ENCODE results near the gene DPYSL5.
"Not testable (repeated sequence)": the region's sequence is repeated elsewhere in the genome, so short reads cannot be mapped to it uniquely, and the experiment has no call there.

Gene DPYSL5, protein sequence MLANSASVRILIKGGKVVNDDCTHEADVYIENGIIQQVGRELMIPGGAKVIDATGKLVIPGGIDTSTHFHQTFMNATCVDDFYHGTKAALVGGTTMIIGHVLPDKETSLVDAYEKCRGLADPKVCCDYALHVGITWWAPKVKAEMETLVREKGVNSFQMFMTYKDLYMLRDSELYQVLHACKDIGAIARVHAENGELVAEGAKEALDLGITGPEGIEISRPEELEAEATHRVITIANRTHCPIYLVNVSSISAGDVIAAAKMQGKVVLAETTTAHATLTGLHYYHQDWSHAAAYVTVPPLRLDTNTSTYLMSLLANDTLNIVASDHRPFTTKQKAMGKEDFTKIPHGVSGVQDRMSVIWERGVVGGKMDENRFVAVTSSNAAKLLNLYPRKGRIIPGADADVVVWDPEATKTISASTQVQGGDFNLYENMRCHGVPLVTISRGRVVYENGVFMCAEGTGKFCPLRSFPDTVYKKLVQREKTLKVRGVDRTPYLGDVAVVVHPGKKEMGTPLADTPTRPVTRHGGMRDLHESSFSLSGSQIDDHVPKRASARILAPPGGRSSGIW

DNA sequence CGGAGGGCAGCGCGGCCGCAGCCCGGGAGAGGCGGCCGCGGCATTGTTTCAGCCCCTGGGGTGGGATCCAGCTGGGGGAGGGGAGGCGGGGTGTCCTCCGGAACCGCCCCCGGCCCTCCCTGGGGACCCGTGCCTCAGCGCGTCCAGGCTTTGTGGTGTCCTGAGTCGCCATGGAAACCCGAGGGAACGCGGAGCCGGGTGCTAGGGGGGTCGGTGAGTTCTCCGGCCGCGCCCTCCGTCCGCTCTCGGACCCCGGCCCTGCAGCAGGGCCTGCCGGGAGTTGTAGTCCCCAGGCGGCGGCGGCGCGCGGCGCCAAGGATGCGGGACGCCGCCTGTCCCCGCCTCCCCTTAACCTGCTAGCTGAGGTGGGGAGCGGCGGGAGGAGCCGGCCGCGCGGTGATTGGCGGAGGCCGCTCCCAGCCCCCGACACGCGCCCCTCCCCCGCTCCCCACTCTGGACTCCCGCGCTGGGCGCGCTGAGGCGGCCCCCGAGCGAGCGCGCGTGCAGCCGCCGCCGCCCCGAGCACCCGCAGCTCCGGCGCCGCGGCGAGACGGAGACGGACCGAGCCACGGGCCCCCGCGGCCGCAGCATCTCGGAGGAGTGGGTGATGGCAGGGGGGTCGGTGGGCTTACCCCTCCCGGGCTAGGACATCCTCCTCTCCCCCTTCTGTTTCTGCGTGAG, at the start of gene DPYSL5:
DPYSL5 (plus strand) TSS at position 478 of the 681 bp plus-strand sequence. CDS start 50,368 bp downstream, outside the sequence.
- DNase-seq, result peak; percentile 82

DNA sequence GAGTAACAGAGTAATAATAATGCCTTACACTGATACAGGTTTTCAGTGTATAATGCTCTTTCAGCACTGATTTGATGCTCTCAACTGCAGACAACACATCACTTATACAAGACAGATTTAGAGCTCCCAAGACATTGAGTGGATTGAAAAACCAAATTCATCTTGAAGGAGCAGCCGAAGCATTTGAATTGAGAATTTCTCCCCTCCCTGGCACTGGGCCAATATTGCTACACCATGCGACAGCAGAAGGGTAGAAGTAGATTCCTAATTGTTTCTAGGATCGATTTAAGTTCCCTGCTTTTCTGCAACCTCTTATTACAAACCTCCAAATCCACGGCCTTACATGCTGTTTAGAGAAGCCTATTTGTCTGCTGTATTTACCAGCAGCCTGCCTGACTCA, 46.6 kb upstream of the DPYSL5 start:
- no peak for DNase-seq

DNA sequence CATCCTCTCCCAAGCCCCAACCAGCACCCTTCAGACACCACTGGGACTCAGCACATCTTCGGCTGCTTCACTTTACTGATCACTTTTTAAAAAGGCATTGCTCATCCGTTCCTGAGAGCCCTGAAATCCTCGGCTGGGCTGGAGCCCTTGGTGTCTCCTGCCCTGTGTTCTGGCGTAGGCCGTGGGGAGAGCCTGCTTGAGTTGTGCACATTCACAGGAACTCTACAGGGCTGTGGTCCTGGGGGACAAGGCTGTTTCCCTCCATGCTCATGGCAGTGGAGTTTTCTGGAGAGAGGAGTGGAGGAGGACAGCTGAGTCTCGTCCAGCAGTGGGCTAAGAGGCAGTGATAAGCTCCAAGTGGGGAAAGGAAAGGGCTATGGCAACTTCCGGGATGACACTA, 46.1 kb upstream of the DPYSL5 start:
- no peak for DNase-seq

DNA sequence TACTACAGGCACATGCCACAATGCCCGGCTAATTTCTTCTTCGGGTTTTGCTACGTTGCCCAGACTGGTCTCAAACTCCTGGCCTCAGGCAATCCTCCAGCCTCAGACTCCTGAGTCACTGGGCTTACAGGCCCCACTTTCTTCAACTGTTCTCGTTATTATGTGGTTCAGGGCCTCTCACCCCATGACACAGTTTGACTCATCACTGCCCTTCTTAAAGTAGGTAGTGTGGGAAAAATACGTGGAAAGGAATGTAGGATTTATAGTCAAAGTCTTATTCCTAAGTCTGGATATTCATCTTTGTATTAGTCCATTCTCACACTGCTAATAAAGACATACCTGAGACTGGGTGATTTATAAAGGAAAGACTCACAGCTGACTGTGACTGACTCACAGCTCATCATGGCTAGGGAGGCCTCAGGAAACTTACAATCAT, 42.7 kb upstream of the DPYSL5 start:
- no peak for DNase-seq

DNA sequence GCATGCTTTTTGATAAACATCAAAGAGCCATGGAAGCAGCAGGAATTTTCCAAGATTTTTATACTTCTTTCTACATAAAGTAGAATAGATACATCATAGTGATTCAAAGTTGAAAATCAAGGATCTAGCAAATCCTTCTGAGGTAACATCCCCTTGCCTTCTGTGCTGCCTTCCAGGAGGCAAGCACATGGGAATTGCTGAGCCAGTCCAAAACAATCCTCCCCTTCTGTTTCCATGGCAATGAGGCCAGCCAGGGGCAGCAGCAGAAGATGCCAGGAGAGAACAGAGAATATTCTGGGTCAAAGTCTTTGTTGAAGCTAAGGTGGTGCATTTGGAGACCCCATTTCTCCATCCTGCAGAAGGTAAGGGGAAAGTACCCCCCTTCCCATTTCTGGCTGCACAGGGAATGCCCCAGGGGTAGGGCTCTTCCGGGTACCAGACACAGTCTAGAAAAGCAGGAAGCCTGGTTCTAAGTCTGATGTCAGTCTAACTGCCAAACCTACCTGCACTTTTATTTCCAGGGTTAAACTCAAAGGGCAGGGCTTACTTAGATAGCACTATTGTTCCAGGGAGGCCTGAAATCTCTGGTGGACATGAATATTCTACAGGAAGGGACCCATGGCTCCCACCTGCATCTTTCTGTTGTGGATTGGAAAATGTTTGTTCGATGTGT, 40.0 kb upstream of the DPYSL5 start:
- no peak for DNase-seq

DNA sequence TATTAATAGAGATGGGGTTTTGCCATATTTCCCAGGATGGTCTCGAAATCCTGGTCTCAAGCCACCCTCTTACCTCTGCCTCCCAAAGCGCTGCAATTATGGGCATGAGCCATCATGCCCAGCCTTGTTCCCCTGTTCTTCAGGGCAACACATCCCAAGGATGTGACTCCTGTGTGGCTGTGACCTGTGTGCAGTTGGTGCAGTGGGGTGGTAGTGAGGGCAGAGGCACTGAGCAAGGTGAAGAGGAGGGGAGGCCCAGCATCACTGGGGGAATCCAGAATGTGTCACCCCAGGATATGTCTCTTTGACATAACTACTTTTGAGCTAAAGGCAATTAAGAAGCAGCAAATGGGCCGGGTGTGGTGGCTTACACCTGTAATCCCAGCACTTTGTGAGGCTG, 38.7 kb upstream of the DPYSL5 start:
- DNase-seq, result no peak

DNA sequence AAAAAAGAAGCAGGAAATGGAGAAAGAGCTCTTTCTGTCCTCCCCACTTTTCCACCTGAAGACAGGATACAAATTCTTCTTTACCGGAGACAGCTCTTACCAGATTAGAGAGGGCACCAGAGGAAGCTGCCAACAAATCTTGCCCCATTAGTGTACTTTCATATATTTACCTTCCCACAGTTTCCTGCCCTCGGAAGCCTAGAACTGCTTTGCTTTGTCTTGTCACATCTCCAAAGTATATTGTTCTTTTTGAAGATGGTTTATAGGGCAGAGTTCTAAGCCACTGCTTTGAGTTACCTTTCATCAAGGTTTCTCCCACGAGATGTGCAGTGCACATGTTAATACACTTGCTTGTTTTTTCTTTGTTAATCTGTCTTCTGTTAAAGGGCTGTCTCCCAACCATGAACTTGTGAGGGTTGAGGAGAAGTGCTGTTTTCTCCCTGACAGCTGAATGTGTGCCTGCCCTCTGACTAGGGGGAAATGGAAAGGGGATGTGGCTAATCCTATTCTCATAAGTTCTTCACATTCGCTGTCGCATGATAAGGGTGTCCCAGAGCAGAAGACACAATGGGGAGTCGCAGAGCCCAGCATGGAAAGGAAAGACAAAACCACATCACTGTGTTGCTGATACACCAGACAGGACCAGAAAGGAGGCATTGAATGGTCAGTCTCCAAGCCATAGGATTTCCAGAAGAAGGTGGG, 37.9 kb upstream of the DPYSL5 start:
- DNase-seq, result no peak

DNA sequence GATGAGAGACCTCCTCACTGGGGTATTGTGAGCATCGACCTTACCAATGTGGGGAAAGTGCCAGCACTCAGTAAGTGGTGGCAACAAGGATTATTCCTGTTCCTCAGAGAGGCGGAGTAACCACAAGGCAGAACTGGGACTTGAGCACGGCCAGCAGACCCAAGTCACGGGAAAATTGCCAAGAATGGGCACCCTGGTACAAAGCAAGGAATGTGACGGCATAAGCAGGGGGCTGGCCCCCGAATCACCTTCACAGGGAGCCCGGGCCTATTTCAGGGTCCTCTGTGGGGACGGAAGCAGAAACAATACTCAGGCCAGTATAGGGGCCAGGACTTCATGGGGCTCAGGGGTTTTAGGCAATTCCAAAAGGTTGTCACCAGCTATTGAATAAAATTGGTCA, 36.7 kb upstream of the DPYSL5 start:
- no peak for DNase-seq

DNA sequence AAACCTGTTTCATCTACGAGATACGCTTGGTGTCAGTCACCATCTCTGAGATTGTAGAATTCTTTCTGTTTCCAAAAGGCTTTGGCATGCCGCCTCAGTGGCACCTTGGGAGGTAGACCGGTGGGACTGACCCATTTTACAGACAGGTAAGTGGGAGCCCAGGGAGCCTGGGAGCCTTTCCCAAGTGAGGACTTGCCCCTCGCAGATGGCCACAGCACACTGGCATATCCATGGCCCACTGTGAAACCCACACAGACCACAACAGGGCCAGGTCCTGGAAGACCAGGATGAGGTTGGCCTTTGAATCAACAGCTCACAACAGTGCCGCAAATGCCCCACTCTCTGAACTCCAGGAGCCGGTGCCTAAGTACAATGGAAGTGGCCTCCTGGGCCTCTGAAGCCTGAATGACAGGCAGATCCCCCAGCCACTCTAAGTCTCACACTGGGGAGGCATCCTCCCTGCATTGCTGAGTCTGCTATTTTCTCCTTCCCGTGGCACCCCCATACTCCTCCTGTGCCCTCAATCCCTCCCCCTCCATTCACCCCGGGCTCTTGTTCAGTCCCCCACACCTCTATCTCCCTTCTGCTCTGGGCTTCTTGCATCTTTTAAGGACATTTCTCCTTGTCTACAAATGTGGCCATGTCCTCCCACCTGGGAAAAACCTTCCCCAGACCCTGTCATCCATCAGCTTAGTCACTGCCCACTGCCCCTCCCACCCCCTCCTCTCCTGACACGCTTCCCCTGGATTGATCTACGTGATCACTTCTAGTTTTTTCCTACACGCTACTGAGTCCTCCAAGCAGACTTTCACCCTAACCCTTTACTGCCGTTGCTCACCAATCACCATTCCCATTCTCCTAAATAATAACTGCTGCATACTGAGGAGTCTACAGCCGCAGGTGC, 35.9 kb upstream of the DPYSL5 start:
- no peak for DNase-seq

DNA sequence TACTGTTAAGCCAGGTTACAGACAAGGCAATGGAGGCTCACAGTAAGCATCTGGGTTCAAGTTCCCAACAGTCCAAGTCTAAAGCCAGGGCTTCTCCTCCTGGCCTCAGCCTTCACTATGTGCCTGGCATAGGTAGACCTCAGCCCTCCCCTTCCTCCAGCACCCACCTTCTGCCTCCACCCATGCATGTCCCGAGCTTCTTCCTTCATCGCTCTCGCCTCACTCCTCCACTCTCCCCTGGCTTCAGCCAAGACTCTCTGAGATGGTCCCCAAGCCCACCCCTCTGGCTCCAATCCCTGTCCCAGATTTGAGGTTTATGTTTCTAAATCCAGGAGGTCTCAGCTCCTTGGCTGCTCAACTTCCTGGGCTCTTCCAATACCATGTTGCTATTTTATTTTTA, 35.2 kb upstream of the DPYSL5 start:
- DNase-seq, result no peak

DNA sequence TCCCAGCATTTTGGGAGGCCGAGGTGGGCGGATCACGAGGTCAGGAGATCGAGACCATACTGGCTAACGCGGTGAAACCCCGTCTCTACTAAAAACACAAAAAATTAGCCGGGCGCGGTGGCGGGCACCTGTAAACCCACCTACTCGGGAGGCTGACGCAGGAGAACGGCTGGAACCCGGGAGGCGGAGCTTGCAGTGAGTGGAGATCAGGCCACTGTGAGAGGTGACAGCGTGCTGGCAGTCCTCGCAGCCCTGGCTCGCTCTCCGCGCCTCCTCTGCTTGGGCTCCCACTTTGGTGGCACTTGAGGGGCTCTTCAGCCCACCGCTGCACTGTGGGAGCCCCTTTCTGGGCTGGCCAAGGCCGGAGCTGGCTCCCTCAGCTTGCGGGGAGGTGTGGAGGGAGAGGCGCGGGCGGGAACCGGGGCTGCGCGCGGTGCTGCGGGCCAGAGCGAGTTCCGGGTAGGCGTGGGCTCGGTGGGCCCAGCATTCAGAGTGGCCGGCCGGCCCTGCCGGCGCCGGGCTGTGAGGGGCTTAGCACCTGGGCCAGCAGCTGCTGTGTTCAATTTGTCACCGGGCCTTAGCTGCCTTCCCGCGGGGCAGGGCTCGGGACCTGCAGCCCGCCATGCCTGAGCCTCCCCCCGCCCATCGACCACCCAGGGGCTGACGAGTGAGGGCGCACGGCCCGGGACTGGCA, 33.7 kb upstream of the DPYSL5 start:
- not testable (repeated sequence) for DNase-seq

DNA sequence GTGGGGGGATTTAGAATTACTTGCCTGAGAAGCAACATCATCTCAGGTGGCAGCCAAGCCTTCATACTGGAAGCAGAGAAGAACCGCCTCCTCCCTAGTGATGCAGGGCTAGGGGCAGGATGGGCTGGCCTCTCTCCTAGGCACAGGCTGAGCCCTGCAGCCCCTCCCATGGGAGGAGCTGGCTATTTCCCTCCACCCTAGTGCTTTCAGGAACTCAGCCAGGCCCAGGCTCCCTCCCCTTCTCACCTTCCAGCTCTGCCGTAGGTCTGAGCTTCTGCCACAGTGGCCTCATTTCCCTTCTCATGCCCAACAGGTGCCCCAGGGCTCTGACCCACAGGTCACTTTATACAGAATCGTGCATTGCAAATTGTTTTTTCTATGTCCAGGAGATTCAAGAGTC, 31.0 kb upstream of the DPYSL5 start:
- DNase-seq, result no peak

DNA sequence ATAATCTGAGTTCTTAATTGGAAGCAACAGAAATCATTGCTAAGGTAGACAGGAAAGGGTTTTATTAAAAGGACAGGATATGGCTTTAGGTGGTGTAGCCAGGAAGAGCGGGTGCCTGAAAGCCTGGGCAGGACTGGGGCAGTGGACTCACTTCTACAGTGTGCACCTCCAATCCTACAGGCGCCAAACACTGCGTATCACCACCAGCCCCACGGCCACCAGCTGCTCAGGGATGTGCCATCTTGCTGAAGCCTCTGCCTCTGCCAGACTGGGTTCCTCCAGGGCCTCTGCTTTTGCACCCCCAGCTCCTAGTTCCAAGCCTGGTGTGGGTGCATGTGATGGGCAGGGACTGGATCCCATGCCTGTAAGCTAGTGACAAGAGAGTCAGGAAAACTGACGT, 29.7 kb upstream of the DPYSL5 start:
- DNase-seq, result no peak

DNA sequence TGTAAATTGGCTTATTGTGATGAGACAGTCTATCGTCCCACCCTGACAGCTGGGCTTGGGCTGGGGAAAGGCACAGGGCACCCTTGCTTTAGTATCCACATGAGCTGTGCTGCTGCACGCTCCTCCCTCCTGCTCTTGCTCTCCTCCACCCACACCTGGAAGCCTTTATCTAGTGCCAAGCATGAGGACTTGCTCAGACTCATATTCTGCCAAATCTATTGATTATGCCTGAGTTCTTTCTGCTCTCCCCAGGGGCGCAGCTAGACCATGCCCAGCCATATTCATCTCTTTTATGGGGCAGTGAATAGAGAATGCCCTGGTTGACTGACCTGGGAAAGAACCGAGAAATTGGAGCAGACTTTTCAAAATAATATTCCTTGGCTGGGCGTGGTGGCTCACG, 29.0 kb upstream of the DPYSL5 start:
- DNase-seq, result no peak

DNA sequence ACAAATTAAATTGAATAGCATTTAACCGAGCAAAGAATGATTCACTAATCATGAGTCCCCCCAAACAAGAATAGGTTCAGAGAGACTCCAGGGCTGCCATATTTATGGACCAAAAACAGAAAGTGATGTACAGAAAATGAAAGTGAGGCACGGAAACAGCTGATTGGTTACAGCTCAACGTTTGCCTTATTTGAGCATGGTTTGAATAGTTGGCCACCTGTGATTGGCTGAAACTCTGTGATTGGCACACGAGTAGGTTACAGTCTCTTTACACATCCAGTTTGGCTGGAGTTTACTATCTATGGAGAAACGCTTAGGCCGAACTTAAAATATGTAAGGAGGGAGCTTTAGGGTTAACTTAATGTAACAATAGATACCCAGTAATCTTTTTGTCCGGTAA, 27.0 kb upstream of the DPYSL5 start:
- no peak for DNase-seq

DNA sequence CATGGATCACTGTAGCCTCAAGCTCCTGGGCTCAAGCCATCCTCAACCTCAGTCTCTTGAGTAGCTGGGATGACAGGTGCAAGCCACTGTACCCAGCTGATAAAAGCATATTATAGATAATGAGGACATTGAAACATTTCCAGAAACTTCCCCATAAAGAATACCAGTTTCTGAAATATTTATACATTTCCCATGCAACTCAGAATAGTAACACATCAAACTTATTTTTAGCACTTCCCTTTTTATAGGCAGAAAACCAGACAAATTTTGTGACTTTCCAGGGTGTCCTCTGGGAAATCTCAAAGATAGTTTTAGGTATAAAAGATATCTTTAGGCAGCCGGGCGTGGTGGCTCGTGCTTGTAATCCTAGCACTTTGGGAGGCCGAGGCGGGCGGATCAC, 25.1 kb upstream of the DPYSL5 start:
- DNase-seq, result no peak

DNA sequence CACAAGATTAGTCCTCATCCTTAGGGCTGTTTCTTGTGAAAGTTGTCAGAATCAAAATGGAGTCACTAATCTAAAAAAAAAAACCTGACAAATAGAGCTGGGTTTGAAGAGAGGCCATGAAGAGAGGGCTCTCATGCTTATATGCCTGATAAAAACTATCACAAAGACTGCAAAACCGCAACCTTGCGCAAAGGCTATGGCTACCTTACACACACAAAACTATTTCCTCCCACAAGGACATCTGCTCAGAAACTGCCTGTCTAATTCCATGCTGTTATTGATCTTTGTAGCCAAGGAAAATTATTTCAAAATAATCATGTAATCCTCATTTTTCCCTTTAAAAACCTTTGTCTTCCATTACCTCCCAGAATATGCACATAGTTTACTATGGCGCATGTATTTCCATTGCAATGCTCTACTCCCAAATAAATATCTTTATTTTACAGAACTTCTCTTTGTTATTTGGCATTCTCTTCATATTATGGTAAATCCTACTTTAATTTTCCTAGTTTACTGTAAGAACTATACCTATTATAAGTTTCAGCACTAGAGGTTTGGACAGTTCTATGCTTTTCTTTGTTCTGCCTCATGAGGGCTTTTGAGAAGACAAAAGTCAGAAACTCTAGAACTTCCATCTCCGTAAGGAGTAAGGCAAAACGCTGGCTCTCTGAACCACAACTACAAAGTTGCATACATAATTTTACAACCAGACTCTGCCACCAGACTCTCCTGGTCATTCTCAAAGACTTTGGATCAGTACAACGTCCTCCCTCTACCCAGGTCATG, 9.6 kb upstream of the DPYSL5 start:
- DNase-seq, result no peak

DNA sequence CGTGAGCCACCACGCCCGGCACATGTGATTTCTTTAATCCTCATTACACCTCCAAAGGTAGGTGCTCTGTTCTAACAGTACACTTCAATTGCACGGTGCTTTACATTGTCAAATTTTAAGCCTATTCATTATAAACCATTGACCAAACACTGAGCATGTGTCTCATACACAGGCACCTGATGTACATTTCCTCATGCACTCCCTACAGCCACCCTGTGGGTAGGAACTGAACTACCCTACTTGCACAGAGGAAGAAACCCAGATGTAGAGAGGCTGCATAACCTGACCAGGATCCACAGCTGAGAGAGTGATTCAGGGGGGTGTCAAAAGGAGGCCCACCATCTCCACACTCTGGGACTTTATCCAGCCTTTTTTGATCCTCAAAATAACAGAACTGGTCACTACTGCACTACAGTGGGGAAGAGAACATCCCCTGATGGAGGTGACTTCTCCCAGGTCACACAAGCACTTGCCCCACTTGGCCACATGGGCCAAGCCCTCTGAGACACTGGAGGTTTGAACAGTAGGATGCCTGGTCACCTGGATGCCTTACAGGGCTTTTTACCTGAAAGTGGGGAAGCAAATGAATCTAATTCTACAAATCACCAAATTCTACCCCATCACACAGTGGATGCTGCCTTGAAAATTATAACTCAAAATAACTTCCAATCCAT, 6.9 kb upstream of the DPYSL5 start:
- DNase-seq, result no peak

DNA sequence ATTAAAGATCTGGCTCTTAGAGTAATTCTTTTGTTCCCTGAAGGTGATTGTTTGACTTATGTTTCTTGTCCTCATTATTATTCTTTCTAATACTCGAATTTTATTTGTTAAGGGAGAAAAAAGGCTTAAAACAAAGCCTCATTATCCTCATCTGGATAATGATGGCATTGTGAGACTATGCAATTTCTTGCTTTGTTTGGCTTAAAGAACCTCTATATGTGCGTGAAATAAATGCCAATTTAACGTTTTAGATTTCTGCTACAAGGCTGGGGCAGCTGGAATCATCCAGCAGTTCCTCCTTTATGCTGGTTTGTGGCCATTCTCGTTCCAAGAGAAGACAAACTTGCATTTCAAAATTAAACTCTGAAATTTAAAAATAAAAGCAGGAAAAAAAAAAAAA, 4.9 kb upstream of the DPYSL5 start:
- DNase-seq, result no peak

DNA sequence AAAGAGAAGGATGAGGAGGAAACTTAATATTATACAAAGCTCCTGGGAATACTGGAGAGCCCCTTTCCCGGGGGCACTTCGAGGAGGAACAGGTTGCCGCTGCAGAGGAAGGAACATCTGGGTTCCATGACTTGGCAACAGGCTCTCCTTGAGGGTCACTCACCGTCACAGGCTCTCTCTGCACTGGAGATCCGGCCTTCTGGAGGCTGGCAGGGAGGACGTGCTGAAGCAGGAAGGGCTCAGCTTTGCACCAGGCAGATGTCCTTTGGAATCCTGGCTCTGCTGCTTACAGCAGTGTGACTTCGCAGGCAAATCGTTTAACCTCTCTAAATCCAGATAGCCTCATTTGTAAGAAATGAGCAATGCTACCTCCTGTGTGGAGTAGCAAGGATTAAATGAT, 2.9 kb upstream of the DPYSL5 start:
- no peak for DNase-seq

Measured in NCI-H510A (cell line).